H1 (cell line): ENCODE measurements around the gene KDM5A. TPM values are rescaled to one million over a fixed set of nuclear protein-coding genes. Genes with fewer than 3 reads are reported as not detected.

Experiments
- CTCF ChIA-PET: fragments of 300-600 bp; sonication (Branson Sonifier 250); formaldehyde crosslinking; loops from one replicate; lab custom pipeline; 2021; ENCODE audit not compliant: partially characterized antibody; lab: Charles Lee
- POLR2A ChIA-PET: fragments of 300-600 bp; sonication (Branson Sonifier 250); formaldehyde crosslinking; loops from one replicate; lab custom pipeline; 2021; ENCODE audit warnings: inconsistent platforms; ENCODE audit not compliant: partially characterized antibody; lab: Charles Lee
- DNase-seq, 2 experiments: peaks; one replicate each; pipeline versions ENCODE4 v3.0.0 to v3.0.0-alpha.2; 2010 to 2022; ENCODE audit warnings: low spot score in 2 of 2, low read depth in 1 of 2, mixed read lengths in 1 of 2
- FAIRE-seq: peaks from 2 replicates; lab custom pipeline; 2011; peaks lifted over from hg19 to GRCh38; lab: Jason Lieb, UNC
- H2AFZ ChIP-seq: 2 replicates; pipeline ENCODE4 v1.8.1; 2012; ENCODE audit warnings: low read length, inconsistent platforms
- H2AK5ac ChIP-seq: 2 replicates; pipeline ENCODE4 v1.6.1; 2013; ENCODE audit warnings: low read depth, low read length
- H2BK120ac ChIP-seq: replicated peaks from 2 replicates; pipeline ENCODE3; 2013; ENCODE audit warnings: low read depth, low read length, inconsistent platforms
- H2BK12ac ChIP-seq: 2 replicates; pipeline ENCODE4 v1.6.1; 2013; ENCODE audit warnings: low read depth, low read length
- H2BK15ac ChIP-seq: 2 replicates; pipeline ENCODE4 v1.6.1; 2013; ENCODE audit warnings: low read length
- H2BK20ac ChIP-seq: 2 replicates; pipeline ENCODE4 v1.6.1; 2013; ENCODE audit warnings: low read length
- H2BK5ac ChIP-seq: 2 replicates; pipeline ENCODE4 v1.6.1; 2013; ENCODE audit warnings: low read depth, low read length
- H3K14ac ChIP-seq: 2 replicates; pipeline ENCODE4 v1.6.1; 2013; ENCODE audit warnings: inconsistent platforms; ENCODE audit not compliant: insufficient read length
- H3K18ac ChIP-seq: 2 replicates; pipeline ENCODE4 v1.6.1; 2013; ENCODE audit warnings: low read length; ENCODE audit errors: extremely low read depth
- H3K23ac ChIP-seq: 2 replicates; pipeline ENCODE4 v1.6.1; 2013; ENCODE audit warnings: inconsistent platforms; ENCODE audit not compliant: insufficient read length
- H3K23me2 ChIP-seq: 2 replicates; pipeline ENCODE4 v1.6.1; 2013; ENCODE audit warnings: low read depth, low read length
- H3K27ac ChIP-seq: 2 replicates; pipeline ENCODE4 v1.6.1; 2011; ENCODE audit warnings: low read depth, low read length, inconsistent platforms
- H3K27me3 ChIP-seq, 4 experiments: replicated peaks in 1 of 4; 1 replicate in 1 of 4; 2 replicates in 3 of 4; pipeline versions ENCODE4 v1.6.1 to v1.8.1; 2011 to 2013; ENCODE audit warnings: low read length in 3 of 4, mild to moderate bottlenecking in 3 of 4, inconsistent platforms in 2 of 4, mixed read lengths in 2 of 4, moderate library complexity in 1 of 4; ENCODE audit not compliant: control insufficient read depth in 3 of 4, insufficient read depth in 3 of 4; ENCODE audit errors: extremely low read depth in 1 of 4
- H3K36me3 ChIP-seq, 4 experiments: 2 replicates each; pipeline versions ENCODE4 v1.6.1 to v1.8.1; 2011 to 2013; ENCODE audit warnings: mild to moderate bottlenecking in 4 of 4, low read length in 3 of 4, moderate library complexity in 2 of 4, control low read depth in 1 of 4, inconsistent platforms in 1 of 4; ENCODE audit not compliant: insufficient read depth in 4 of 4, control insufficient read depth in 2 of 4
- H3K4ac ChIP-seq: replicated peaks from 2 replicates; pipeline ENCODE3; 2013; ENCODE audit warnings: low read length, low read depth, mixed read lengths, inconsistent platforms; ENCODE audit not compliant: insufficient read length
- H3K4me1 ChIP-seq, 4 experiments: replicated peaks in 1 of 4; 1 replicate in 1 of 4; 2 replicates in 3 of 4; pipeline versions ENCODE4 v1.6.1 to v1.8.1; 2011 to 2013; ENCODE audit warnings: low read length in 3 of 4, inconsistent platforms in 2 of 4, mixed read lengths in 1 of 4; ENCODE audit not compliant: insufficient read depth in 4 of 4, control insufficient read depth in 3 of 4
- H3K4me2 ChIP-seq, 2 experiments: 2 replicates each; pipeline versions ENCODE4 v1.6.1 to v1.8.1; 2011 to 2013; ENCODE audit warnings: low read depth in 2 of 2, low read length in 2 of 2, control low read depth in 1 of 2, inconsistent platforms in 1 of 2, mild to moderate bottlenecking in 1 of 2; ENCODE audit not compliant: insufficient read depth in 1 of 2
- H3K4me3 ChIP-seq, 4 experiments: fragments of 200-600, 300-600 bp in 1 of 4; sonication (generic), shearing (Covaris generic), sonication (Bioruptor Twin) in 1 of 4; 2 replicates each; pipeline versions ENCODE4 v1.5.1 to v1.8.1; 2011 to 2016; ENCODE audit warnings: low read length in 4 of 4, low read depth in 3 of 4, control low read depth in 2 of 4, inconsistent platforms in 2 of 4, mild to moderate bottlenecking in 2 of 4, mixed read lengths in 1 of 4, moderate library complexity in 1 of 4; ENCODE audit not compliant: insufficient read depth in 2 of 4; ENCODE audit errors: extremely low read depth in 1 of 4
- H3K56ac ChIP-seq: replicated peaks from 2 replicates; pipeline ENCODE3; 2013; ENCODE audit warnings: low read depth, mild to moderate bottlenecking, mixed read lengths, low read length, inconsistent platforms; ENCODE audit not compliant: insufficient read length
- H3K79me1 ChIP-seq: 2 replicates; pipeline ENCODE4 v1.6.1; 2013; ENCODE audit warnings: low read depth, low read length, control low read depth
- H3K79me2 ChIP-seq, 2 experiments: 2 replicates each; pipeline versions ENCODE4 v1.6.1 to v1.8.1; 2012 to 2013; ENCODE audit warnings: low read length in 2 of 2, mild to moderate bottlenecking in 2 of 2, inconsistent platforms in 1 of 2; ENCODE audit not compliant: insufficient read depth in 2 of 2, control insufficient read depth in 1 of 2
- H3K9ac ChIP-seq, 4 experiments: replicated peaks in 1 of 4; 1 replicate in 1 of 4; 2 replicates in 3 of 4; pipeline versions ENCODE4 v1.6.1 to v1.8.1; 2011 to 2013; ENCODE audit warnings: low read depth in 3 of 4, low read length in 3 of 4, control low read depth in 2 of 4, mild to moderate bottlenecking in 2 of 4, moderate library complexity in 2 of 4, inconsistent platforms in 1 of 4; ENCODE audit errors: extremely low read depth in 1 of 4
- H3K9me3 ChIP-seq, 2 experiments: 2 replicates each; pipeline versions ENCODE4 v1.6.1 to v1.8.1; 2012 to 2013; ENCODE audit warnings: mild to moderate bottlenecking in 2 of 2, moderate library complexity in 2 of 2, control low read depth in 1 of 2, inconsistent platforms in 1 of 2, low read depth in 1 of 2, low read length in 1 of 2, mixed read lengths in 1 of 2; ENCODE audit not compliant: insufficient read depth in 2 of 2
- H4K20me1 ChIP-seq, 2 experiments: replicated peaks in 1 of 2; 2 replicates each; pipeline versions ENCODE3 to v1.8.1; 2011 to 2013; ENCODE audit warnings: inconsistent platforms in 2 of 2, low read length in 2 of 2, mild to moderate bottlenecking in 1 of 2; ENCODE audit not compliant: insufficient read depth in 2 of 2, control insufficient read depth in 1 of 2
- H4K5ac ChIP-seq: 2 replicates; pipeline ENCODE4 v1.6.1; 2013; ENCODE audit warnings: low read length, low read depth, mixed read lengths, inconsistent platforms; ENCODE audit not compliant: insufficient read length
- H4K8ac ChIP-seq: 2 replicates; pipeline ENCODE4 v1.8.0; 2013; ENCODE audit warnings: mild to moderate bottlenecking, moderate library complexity, low read length, inconsistent platforms; ENCODE audit not compliant: insufficient read depth; ENCODE audit errors: extremely low read depth
- H4K91ac ChIP-seq: replicated peaks from 2 replicates; pipeline ENCODE3; 2013; ENCODE audit warnings: low read length, mixed read lengths, inconsistent platforms; ENCODE audit not compliant: insufficient read length
- EZH2 ChIP-seq: fragments of 200-600 bp; sonication (generic); IDR thresholded peaks from 2 replicates; pipeline ENCODE4 v1.7.1; 2012; ENCODE audit warnings: low read depth, mild to moderate bottlenecking, moderate library complexity, low read length, inconsistent platforms; ENCODE audit not compliant: severe bottlenecking
- KDM4A ChIP-seq: IDR thresholded peaks from one replicate; pipeline ENCODE4 v1.7.1; 2012; ENCODE audit warnings: low read depth, mild to moderate bottlenecking, moderate library complexity, low read length, inconsistent platforms; ENCODE audit not compliant: severe bottlenecking
- YY1 ChIP-seq: IDR thresholded peaks from 2 replicates; pipeline ENCODE4 v1.6.1; 2011; ENCODE audit warnings: low read depth, mild to moderate bottlenecking, low read length
- WGBS, 2 experiments: shearing (Covaris generic) in 1 of 2; methylation state at CpG; one replicate each; pipeline versions ENCODE4 v1.1.6 to v1.1.7; 2013 to 2015; ENCODE audit warnings: low lambda C conversion rate in 2 of 2, mixed read lengths in 2 of 2, inconsistent platforms in 1 of 2, low coverage in 1 of 2, missing lambda C conversion rate in 1 of 2; ENCODE audit not compliant: insufficient replicate concordance in 2 of 2, insufficient coverage in 1 of 2, insufficient read length in 1 of 2; ENCODE audit errors: extremely low coverage in 1 of 2, missing lambda C conversion rate in 1 of 2; 5-methylcytosine and 5-hydroxymethylcytosine counted together
- polyA plus RNA-seq, 7 experiments: library from polyadenylated mRNA; depleted of rRNA in 3 of 7; stranded (reverse) in 5 of 7; unstranded in 2 of 7; fragments of >200 nt in 5 of 7; fragments of 200-250 nt in 2 of 7; gene quantifications; 1 replicate in 5 of 7; 2 replicates in 1 of 7; 4 replicates in 1 of 7; pipeline versions ENCODE4 v1.2.1 to v1.2.3, GENCODE V29; 2011 to 2013; ENCODE audit warnings: missing spikeins in 2 of 7, mixed read lengths in 2 of 7
- total RNA-seq: library from RNA; stranded (reverse); fragmentation: NEBNext Ultra II Directional; extraction: Animal tissue kit (Norgen Biotek cat#: 25700); gene quantifications from 2 replicates; pipeline ENCODE4 v1.2.1, GENCODE V29; 2021

Gene KDM5A
- total and polyA plus RNA-seq, 2 of the 8 experiments (the other 6 are each of a cell fraction or from before 2014, with no cell fraction given), result 6.3 to 36.9 TPM

DNA sequence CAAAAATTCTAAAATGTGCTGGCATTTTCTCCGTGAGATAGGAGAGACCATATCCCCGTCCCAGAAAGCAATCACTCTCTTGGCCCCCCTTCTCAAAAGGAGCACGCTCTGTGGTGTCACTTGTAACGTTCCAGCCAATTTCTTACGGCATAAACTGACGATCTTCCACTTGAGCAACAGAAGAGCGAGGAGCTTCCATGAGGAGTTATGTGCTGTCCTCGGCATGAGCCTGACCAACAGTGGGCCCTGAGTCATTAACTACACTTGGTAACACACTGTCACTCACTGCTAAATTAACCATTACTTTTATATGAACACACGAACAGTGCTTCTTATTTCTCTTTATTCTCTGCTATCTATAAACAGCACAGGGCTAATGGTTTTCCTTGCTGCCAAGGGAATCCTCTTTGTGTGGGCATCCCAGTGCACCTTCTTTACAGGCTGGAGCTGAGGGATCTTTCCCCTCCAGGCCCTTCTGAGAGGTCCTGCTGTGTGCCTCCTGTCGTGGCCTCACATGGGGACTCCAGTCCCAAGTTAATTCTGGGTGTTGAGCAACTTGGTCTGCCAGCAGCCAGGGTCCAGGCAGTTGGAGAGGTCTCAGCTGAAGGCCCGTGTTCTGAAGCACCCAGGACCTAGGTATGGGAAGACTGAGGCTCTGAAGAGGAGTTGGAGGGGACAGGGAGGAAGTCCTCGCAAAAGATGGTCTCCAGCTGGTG is 135.8 kb downstream of the KDM5A start:
- Histone ChIP-seq H3K14ac (no peak overlapping the region), H3K9ac (no peak overlapping the region), H2BK15ac (no peak overlapping the region), H2BK12ac (no peak overlapping the region), H2BK120ac (no peak overlapping the region), H3K56ac (no peak overlapping the region), H3K4me1 (no peaks in the 10 kb centered on the region), H2AFZ (no peak overlapping the region), H4K5ac (no peak overlapping the region), H2BK5ac (no peak overlapping the region), H4K20me1 (no peaks in the 10 kb centered on the region), H2BK20ac (no peak overlapping the region), H4K8ac (no peak overlapping the region), H3K27me3 (0 out of 7 replicates have a peak, but pooled peaks cover 0 to 5% (median 0%) of the 10 kb centered on the region in 4 experiments), H4K91ac (no peak overlapping the region)
- no peak for FAIRE-seq
- POLR2A ChIA-PET, result no interaction called here
- WGBS, 2 experiments, result 94% methylated on average over 12 of the region's 12 CpGs; no CpG with 5 or more reads in 1 of the 2 experiments
- DNase-seq, result no peak
- TF ChIP-seq YY1, result no peak
- no peak for TF ChIP-seq EZH2
- no peak for TF ChIP-seq KDM4A
- TF ChIP-seq, all 59 proteins: peak for 0
- no peaks in the 10 kb centered on the region for H3K79me2 ChIP-seq
- no peaks in the 10 kb centered on the region for H3K79me1 ChIP-seq
- H3K4me2 ChIP-seq, result no peak overlapping the region
- H3K18ac ChIP-seq, result no peak overlapping the region
- H3K4me3 ChIP-seq, result no peak overlapping the region
- no peaks in the 10 kb centered on the region for H3K23me2 ChIP-seq
- no peaks in the 10 kb centered on the region for H3K9me3 ChIP-seq
- H3K36me3 ChIP-seq, result no peaks in the 10 kb centered on the region
- no peak overlapping the region for H3K27ac ChIP-seq
- no peak overlapping the region for H2AK5ac ChIP-seq
- CTCF ChIA-PET, result interaction anchor here (1.0 to 3.5 kb wide), 5 partner anchors 13 to 51 kb away, joined by 3 to 21 read pairs (median 4); no protein-coding TSS in a partner anchor
- no peak overlapping the region for H3K23ac ChIP-seq
- no peak overlapping the region for H3K4ac ChIP-seq
